ENCODE results near the gene UPF1.

- TF ChIP-seq CTCF (IDR thresholded peaks at IDR 0.05; ENCODE audit: low read length) (no peak), EZH2 (optimal IDR thresholded peaks at IDR 0.05; ENCODE audit: low read depth, low read length) (no peak), EZH2phosphoT487 (IDR thresholded peaks at IDR 0.05; ENCODE audit: low read length) (no peak)
These were observed 31.4 kb downstream of the UPF1 start for GRCh38 chr19:18862976-18863842.
